Ovary (tissue), 3 donors: ENCODE measurements around the gene ZNF20.

Experiments used
- EP300 ChIP-seq: sonication (generic); formaldehyde crosslinking; IDR thresholded peaks from one replicate; pipeline ENCODE4 v1.6.1; 2017; ENCODE audit warnings: antibody characterized with exemption
- TF ChIP-seq, protein P1 (sequence below), 3 donors: fragments of 450-650 bp in 2 of 3; fragments of 200-600 bp in 1 of 3; IDR thresholded peaks; one replicate each; pipeline versions ENCODE4 v1.5.1 to v1.8.0; 2016 to 2022; ENCODE audit warnings: antibody characterized with exemption in 3 of 3, mild to moderate bottlenecking in 1 of 3
- donor health status: DM: no; HTN: no; CAD: no.

DNA sequence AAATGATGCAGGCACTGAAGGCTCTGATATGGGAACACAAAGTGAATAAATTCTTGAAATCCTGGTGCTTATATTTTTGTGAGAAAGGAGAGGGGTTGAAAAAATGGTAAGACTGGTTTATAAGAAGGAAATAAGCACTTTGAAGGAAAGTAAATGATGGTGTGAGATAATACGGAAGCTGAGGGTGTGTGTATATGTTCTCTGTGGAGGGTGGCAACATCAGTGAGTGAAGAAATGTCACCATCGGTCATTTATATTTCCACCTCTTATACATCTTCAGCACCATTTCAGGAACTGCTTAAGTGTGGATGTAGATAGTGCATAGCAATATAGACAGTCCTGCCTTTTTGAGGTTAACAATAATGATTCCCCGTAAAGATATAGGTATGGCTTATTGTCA lies 40.2 kb upstream of the ZNF20 start:
- no peak for TF ChIP-seq EP300
- TF ChIP-seq, protein P1, sequence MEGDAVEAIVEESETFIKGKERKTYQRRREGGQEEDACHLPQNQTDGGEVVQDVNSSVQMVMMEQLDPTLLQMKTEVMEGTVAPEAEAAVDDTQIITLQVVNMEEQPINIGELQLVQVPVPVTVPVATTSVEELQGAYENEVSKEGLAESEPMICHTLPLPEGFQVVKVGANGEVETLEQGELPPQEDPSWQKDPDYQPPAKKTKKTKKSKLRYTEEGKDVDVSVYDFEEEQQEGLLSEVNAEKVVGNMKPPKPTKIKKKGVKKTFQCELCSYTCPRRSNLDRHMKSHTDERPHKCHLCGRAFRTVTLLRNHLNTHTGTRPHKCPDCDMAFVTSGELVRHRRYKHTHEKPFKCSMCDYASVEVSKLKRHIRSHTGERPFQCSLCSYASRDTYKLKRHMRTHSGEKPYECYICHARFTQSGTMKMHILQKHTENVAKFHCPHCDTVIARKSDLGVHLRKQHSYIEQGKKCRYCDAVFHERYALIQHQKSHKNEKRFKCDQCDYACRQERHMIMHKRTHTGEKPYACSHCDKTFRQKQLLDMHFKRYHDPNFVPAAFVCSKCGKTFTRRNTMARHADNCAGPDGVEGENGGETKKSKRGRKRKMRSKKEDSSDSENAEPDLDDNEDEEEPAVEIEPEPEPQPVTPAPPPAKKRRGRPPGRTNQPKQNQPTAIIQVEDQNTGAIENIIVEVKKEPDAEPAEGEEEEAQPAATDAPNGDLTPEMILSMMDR (IDR thresholded peaks at IDR 0.05): no peak
